ENCODE measurements around the gene SGO2.
"Not testable (repeated sequence)": the region's sequence is repeated elsewhere in the genome, so short reads cannot be mapped to it uniquely, and the experiment has no call there.

SGO2 gene

GRCh38 chr2:200625958-200626363 lies 100.0 kb downstream of the SGO2 start:
- no peak for DNase-seq

DNA sequence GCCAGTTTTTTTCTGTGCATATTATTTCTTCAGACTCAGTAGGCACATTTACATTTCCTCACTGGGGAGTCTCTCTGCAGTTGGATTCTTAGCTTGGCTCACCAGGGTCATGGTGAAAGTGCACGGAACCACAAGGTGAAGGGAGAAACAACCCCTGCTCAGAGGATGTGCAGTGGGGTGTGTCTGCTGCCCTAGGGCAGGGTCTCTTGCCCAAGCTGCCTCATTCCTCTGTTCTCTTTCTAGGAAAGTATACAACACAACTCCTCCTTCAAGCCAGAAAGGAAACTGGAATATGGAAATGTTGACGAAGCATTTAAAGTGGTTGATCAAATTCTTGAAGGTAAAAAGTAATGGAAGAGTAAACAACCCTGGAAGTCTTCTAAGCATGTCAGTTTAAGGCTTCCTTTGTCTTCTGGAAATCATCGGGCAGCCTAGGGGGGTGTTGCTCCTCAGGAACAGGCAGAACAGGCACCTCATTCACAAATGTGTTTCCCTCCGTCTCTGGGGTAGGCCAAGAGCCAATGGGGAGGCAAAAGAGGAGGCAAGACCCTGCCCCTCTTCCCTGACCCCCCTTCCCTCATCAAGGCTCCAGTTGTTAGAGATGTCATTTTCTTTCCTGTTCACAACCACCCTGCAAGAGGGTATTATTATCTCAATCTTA lies 101.2 kb downstream of the SGO2 start:
- DNase-seq: no peak

GRCh38 chr2:200628461-200628860 lies 102.5 kb downstream of the SGO2 start:
- DNase-seq: not testable (repeated sequence)

- DNase-seq: no peak
Observed at GRCh38 chr2:200631287-200631686, 105.3 kb downstream of the SGO2 start.

All from stimulated activated CD8-positive, alpha-beta memory T cell treated with anti-CD3 and anti-CD28 coated beads, Interleukin-4, amount 100 ng/mL, for 48 hours (primary cell).